Measurements from ENCODE around the gene ANKRD44.
"Not testable (repeated sequence)": the region's sequence is repeated elsewhere in the genome, so short reads cannot be mapped to it uniquely, and the experiment has no call there.

The ANKRD44 gene

DNA sequence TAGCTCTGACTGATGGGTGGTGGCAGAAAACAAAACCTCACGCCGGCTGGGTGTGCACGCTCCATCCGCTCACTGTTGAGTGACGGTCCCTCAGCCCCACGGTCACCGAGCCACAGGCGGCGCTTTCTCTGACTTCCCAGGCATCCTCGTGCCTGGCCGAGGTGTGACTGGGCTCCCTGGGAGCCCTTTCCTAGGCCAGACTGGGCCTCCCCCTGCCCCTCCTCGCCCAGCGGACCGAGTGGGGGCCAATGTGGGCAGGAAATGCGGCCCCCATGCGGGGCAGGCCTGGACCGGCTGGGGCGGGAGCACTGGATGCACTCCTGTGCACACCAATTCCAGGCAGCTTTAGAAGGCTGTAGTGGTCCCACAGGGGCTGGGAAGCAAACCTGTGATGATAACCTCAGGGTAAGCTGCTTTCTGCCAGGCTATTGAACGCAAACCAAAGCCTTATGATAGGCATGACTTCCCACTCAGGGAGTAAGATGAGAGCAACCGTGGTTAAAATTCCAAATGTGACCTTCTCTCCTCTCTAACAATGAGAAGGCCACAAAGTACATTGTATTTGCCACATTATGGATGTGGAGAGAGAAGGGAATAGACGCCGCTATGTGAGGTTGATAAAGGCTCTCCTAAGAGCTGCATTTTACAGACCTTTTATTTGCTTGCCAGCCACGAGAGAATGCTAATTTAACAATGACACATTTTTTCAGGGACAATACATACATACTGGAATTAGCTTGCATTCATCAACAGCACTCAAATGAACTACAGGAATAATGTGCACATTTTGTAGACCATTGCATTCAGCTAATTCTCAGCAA, 300.2 kb downstream of the ANKRD44 start:
- DNase-seq, result no peak

DNA sequence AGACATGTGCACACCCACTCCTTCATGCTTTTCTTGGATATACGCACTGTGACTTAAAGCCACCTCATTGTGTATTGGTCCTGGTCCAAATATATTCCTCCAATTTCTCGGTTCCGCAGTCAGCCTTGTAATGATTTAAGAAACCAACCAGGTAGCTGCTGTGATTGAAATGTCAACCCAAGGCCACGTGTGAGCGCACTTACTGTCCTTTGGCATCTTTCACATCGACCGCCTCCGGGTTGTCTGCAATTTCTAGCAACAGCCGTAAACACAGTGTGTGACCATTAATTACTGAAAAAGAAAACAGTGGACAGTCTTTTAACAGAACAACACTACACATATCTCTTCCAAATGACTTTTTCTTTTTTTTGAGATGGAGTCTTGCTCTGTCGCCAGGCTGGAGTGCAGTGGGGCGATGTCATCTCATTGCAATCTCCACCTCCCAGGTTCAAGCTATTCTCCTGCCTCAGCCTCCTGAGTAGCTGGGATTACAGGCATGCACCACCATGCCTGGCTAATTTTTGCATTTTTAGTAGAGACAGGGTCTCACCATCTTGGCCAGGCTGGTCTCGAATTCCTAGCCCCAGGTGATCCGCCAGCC, 301.7 kb downstream of the ANKRD44 start:
- DNase-seq, result not testable (repeated sequence)

DNA sequence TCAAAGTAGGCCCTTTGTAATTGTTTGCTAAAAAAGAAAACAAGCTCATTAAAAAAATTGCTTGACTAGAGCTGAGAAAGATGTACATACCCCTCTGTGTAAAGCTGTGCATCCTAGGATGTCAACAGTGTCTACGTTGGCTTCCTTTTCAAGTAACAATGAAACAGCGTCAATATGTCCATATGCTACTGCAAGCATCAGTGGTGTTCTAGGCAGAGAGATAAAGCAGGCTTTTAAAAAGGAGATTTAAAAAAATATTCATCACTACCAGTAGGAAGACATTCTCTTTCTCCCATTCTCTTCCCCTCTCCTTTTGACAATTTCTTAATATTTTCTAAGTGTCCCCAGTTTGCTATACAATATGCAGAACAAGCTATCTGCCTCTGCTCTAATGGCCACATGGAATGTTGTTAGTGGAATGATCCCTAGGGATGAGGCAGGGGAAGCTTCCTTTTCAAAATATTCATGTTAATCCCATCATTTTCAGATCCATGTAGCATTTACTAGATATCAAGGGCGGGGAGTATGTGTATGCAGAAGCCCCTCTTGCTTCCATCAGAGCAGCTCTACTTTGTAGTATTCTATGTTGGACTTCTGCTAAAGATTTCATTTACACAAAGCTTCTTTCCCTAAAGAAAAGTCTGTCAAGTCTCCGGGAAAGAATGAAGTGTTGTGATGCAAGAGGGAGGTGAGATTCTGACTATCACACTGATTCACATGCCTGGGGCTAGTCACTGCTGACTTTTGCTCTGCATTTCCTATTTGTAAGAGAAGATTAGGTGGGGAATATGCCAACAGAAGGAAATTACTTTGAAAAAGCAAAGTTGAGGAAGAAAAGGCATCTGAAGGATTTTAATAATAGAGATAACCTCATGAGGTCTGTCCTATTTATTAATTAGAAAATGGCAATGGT, 302.6 kb downstream of the ANKRD44 start:
- DNase-seq, result no peak

DNA sequence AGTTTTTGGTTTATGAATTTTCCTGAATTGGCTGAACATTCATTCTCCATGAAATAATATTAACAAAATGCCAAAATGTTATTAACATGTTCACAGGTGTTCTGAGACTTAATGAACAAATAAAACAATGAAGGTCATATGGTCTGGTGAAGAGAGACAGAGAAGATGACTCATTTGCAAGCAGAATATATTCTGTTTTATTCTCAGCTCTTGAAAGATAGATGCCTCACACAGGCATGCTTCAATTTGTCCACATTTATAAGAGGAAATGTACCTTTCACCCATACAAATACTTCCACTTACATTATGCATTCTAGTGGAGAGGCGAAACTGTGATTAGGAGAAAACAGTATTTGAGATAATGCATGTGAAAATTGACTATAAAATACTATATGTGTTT, 308.7 kb downstream of the ANKRD44 start:
- DNase-seq, result no peak

DNA sequence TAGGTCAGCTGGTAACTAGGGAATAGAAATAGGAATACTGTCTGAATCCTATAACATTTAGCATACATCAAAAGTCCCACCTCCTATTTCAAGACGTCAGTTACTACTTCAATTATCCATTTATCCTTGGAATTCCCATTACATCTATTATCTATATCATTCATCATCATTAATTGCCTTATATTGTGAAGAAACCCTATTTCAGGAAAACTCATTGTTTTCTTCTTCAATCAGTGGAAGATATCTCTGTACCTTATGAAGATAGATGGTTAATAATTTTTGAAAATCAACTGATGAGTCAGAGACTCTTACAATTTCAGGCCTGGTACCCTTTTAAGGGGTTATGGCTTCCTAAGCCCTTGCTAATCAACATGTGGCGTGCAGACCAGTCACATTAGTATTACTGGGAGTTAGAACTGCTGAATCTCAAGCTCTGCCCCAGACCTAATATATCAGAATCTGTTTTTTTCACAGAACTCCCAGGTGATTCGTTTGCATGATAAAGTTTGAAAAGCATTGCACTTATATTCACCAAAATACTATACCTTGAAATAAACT, 314.7 kb downstream of the ANKRD44 start:
- DNase-seq, result no peak

DNA sequence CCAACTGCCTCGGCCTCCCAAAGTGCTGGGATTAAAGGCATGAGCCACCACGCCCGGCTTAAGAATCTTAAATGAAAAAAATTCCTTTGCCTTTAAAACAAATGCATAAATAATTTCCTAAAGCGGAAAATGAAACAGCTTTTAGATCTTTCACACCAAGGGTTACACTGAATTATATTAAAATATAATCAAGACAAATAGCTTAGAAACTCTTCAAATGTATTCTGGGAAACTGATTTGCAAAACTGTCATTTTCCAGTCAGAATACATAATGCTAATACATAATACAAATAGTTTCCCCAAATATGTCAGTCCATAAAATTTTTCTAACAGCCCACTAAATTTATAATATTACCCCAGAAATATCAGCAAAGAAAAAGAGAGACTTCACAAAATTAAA, 315.8 kb downstream of the ANKRD44 start:
- no peak for DNase-seq

DNA sequence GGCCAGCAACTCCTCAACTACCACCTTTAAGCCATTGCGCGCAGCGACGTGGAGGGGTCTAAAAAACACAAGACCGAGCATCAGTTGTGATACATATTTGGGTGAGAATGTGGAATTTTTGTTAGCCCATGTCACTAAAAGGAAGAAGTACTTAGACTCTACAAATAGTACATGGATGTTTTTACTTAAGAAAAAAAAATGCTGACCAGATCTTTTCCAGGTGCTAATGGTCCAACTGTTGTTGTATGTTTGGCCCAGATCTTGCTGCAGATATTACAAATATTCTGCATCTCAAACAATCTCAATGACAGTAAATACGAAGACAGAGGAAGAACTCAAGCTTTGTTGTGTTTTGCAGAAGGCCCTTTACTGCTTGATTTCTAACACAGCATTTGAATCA, 317.0 kb downstream of the ANKRD44 start:
- no peak for DNase-seq

DNA sequence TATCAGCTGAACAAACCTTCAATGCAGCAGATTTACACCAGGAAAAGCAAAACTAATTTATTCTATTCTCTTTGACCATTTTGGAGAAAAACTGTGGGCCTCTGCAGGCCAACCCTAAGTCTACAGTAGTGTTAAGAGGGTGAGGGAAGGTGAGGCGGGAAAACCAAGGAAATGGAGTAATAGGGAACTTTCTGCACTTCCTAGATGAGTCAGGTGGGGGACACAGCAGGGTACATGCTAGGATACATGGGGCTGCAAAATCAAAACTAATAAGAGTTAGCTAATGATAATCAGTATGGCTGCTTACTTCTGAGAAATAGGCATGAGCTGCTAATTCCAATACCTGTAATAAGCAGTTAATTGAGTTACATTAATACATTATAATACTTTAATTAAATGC, 318.1 kb downstream of the ANKRD44 start:
- no peak for DNase-seq

DNA sequence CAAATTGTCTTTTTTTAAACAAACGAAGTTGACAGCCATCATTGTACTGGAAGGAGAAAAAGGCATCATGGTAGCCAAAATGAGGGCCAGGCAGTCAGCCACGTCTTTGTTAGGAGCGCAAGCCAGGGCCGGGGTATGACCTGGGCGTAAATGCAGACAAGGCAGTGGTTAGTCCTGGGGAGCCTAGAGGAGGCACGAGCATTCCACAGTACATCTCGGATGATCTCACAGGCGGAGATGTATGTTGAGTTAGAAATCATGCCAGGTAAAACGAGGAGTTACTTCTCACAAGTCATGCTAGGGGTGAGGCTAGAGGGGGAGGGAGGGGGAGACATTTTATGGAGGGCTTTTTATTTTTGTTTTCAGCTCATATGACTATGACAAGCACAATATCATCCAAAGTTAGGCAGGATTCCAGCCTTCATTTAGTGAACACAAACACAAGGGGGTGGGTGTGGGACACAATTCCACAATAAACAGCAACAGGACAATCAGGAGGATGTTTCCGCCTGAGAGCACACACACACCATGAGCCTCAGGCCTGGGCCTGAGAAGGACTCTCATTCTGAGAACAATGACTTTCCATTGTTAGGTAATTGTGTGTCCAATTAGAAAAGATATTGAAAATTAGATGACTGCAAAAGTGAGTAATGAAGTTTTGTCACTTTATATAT, 319.7 kb downstream of the ANKRD44 start:
- DNase-seq, result no peak

DNA sequence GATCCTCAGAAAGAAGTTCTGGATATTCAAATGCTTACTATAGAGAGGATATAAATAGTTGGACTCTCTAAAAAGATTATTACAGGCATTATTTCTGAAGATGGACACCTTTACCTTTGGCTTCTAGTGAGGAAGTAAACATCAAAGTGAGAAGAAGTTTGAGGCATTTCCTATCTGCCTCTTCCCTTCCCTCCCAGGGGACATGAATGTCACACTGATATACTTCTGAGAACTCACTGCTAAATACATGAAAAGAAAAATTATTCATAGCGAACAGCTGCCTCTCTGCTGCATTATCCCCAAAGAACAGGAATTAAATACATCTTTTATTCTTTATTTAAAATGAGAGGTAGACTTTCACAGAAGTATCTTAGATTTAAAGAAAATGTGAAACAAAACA, 320.5 kb downstream of the ANKRD44 start:
- DNase-seq, result no peak

DNA sequence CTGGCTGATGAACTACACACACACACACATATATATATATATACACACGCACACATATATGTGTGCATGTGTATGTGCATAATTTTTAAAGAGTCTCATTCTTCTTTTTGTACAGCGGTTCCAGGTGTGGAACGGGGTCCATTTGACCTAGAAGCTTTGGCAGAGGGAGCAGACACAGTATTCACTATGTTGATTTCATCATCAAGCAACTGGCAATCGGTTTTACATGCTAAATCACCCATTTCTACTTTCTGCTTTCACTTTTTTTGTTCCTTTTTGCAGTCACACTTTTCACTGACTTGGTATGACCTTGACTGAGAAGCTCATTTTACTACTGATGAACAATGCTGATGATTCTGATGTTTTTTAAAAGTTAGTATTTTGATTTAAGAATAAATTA, 321.1 kb downstream of the ANKRD44 start:
- DNase-seq, result no peak

DNA sequence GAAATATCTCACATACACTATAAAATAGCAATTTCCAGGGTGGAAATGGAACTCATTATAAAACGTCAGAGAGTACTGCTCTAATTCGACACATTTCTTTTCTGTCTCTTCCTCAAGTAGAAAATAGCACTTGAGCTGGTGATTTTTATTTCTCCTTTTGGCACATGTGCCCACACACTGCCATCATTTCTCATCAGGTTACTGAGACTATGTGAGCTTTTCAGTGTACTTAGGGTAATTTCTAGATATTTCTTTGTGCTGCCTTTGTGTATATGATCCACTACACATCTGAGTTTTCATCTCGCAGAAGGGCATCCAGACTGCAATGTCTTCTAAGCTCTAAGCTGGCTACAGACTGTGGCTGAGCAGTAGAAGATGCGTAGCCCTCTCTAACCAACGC, 321.9 kb downstream of the ANKRD44 start:
- DNase-seq, result no peak

DNA sequence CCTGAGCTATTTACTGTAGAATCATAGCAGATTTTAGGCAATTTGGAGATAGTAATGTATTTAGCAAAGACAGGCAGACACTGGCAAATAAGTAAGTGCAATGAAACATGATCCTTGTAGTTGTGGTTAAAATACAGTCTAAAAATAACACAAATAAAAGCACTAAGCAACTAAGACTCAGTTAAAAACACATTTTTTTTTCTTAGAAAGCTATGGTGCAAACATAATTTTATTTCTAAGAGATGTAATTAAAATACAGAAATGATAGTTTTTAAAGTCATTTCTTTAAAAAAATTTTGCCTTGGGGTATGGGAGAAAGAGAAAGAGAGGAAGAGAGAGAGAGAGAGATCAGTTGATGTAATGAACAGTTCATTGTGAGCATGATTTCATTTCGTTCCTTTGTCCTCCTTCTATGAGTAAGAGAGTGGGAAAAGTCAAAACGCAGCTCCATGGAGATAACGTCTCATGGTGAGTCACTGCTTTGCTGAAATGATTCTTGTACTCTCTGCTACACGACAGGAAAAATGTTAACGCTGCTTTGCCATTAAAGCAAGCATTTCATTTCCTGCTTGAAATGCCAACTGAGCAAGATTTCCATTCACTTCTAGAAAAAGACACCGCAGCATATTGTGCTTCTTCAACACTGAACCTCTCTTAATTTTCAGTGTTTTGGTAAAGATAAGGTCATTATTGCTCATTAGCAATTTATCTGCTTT, 322.8 kb downstream of the ANKRD44 start:
- no peak for DNase-seq

DNA sequence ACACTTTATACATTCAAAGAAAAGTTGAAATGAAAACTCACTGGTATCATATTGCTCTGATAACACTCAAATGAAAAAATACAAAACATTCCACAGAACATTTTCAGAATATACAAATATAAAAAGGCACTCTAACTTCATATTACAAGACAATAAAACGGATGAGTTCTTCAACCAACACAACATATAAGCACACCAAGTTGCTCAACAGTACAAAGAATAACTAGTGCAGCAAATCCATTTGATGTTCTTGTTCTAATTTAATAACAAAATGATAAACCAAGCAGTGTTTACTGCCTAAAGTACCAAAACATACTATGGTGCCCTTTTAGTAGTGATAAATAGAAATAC, 323.3 kb downstream of the ANKRD44 start:
- no peak for DNase-seq

DNA sequence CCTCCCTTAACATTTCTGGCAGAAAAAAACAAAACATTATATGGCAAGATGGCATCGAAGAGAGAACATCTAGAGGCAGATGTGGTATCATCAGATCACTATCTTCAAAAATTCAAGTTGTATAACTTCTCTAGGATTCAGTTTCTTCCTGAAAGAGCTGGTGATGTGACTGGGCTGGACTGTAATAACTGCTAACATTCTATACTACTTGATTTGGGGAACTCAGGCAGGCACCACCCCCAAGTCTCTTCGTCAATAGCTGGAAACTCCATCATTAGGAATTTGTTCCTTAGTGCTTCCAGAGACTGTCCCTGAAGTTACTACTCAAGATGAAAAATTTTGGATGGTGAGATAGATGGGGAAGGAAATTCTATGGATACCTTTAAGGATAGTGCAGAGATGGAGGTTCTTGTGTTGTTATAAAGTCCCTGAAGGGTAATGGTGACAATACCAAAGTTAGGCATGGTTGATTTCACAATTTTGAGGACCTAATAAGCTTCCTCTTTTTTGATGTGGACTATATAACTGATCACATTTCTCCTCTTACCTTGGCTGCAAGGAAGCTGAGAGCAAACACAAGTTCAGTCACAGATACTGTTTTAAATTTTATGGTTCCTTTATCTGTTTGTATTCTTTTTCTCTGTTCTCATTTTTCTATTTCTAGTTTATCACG, 324.9 kb downstream of the ANKRD44 start:
- no peak for DNase-seq

DNA sequence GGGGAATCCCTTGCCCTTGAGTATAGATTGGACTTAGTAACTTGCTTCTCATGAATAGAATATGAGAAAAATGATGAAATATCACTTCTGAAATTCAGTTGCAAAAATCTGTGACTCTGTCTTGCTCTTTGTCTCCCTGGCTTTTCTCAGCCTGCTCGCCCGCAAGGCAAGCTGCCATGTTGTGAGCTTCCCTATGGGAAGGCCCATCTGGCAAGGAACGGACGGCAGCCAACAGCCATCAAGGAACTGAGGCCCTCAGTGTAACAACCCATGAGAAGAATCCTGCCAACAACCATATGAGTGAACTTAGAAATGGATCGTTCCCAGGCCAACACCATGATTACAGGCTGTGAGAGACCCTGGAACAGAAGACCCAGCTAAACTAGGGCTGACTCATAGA, 325.7 kb downstream of the ANKRD44 start:
- DNase-seq, result no peak

DNA sequence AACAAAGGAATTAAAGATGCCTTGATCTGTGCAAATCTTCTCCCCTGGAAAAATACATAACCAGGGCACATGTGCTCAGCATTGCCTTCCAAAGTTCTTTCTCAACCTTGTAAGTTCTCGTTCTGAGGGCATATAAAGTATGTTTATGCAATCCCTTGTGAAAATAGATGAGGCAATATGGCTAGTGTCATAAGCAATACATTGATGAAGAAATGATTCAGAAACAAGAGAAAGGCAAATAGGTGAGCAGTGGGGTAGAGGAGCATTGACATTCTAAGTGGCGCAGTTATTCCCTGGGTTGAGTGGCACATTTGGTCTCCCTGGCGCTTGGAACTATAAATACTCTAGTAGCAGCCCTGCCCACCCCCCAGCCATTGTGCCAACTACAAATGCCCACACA, 326.6 kb downstream of the ANKRD44 start:
- DNase-seq, result no peak

DNA sequence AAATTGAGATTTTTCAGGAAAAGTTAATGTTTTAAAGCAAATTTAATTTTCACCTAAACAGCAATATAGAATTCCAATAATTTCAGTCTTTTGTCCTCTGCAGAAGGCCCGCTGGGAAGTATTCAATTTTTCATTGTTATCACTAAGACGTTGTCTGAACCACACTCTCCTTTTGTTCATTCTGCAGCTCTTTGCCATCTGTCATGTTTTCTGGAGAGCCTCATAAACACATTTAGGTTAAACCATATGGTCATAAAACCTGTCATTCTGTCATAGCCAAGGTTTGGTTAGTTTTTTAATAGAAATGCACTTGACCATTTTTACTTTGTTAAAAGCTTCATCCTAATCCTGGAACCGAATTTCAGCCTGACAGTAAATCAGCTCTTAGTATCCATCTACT, 330.1 kb downstream of the ANKRD44 start:
- no peak for DNase-seq

DNA sequence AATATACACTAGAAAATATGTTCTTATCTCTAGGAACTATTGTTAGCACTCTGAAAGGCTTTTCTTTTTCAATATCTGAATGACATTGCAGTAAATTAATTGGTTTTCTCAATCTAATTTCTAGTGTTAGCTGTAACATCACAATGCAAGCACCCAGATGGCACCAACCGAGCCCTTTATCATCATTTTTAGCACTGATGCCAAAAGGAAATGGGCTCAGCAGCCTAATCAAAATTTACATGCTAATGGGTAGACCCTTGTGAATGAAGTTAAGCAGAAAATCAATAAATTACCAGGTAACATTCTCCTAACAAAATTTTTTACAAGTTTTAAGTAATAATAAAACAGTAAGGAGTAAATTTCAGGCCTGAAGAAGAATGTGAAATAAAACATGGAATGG, 330.6 kb downstream of the ANKRD44 start:
- no peak for DNase-seq

DNA sequence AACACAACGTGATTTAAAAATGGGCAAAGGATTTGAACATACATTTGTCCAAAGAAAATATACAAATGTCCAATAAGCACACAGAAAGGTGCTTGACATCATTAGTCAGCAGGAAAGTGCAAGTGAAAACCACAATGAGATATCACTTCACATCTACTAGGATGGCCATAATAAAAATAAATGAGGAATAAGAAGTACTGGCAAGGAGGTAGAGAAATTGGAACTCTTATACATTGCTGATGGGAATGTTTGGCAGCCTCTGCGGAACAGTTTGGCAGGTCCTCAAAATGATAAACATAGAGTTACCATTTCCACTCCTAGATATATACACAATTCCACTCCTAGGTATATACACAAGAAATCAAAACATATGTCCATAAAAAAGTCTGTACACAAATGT, 333.1 kb downstream of the ANKRD44 start:
- DNase-seq, result no peak

DNA sequence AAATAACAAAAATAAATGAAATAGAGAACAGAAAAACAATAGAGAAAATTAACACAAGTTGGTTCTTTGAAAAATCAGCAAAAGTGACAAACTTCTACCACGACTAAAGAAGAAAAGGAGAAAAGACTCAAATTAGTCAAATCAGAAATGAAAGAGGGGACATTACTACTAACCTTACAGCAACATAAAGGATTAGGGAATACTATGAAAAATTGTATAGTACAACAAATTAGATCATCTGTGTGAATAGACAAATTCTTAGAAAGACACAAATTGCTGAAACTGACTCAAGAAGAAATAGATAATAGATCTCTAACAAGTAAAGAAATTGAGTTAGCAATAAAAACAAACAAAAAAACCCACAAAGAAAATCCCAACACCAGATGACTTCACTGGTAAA, 335.6 kb downstream of the ANKRD44 start:
- DNase-seq, result no peak
